ENCODE data around the gene MAP3K6. TPM values are rescaled to one million over a fixed set of nuclear protein-coding genes. Genes with fewer than 3 reads are reported as not detected.
A peak's percentile ranks its signal among the peaks of the same experiment; 100 is the strongest.

Gene MAP3K6
- total and polyA plus RNA-seq, 5 experiments from 2014 or later: 1.7 to 11.6 (median 6.0) TPM

DNA sequence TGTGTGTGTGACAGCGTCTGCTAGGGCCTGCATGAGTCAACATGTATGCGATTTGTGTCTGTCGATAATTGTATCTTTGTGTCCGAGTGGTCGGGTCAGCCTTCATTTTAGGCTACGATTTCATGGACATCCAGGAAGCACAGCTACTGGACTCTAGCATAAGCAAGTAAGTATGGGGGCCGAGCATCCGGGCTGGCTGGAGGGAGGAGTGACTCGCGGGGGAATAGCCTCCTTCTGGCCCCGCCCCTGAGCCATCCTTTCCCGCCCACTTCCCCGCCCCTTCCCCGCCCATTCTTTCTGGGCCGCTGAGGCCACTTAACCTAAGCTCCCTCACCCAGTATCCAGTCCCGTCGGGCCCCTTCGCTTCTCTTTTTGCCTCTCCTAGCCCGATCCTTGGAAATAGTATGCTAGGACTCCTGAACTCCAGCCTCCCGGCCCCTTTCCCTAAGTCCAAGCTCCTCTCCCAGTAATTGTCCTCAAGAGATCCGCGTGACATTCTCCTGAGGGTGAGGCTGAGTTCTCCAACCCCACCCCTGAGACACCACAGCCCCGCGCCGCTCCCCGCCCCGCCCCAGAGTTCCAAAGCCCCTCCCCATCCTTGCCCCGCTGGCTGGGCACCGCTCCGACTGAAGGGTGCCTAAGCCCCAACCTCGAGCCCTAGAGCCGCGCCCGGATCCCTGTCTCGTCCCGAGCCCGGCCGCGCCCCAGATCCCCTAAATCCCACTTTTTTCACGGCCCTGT lies 1.2 kb downstream of the MAP3K6 start:
- H3K4me1 Mint-ChIP-seq: peaks cover 14 to 55% (median 43%) of the 10 kb centered on the region in 4 donors
- DNase-seq (peak; percentile 29 to 84 (median 72)), ATAC-seq (peak; percentile 66 to 67)
- peak overlapping the region in 9 of 10 donors; percentile 44 to 92 (median 73) for H3K27ac Mint-ChIP-seq
- H3K36me3 Mint-ChIP-seq: no peaks in the 10 kb centered on the region
- H3K27me3 Mint-ChIP-seq: no peaks in the 10 kb centered on the region
- H3K9me3 Mint-ChIP-seq: no peaks in the 10 kb centered on the region
- POLR2A ChIA-PET: interaction anchor here (0.5 to 3.2 kb wide), 7 partner anchors 8 to 44 kb away, joined by 3 to 31 read pairs (median 8); partner anchors contain the start of gene SYTL1
- peak overlapping the region; percentile 81 to 92 (median 86) for H3K4me3 Mint-ChIP-seq

DNA sequence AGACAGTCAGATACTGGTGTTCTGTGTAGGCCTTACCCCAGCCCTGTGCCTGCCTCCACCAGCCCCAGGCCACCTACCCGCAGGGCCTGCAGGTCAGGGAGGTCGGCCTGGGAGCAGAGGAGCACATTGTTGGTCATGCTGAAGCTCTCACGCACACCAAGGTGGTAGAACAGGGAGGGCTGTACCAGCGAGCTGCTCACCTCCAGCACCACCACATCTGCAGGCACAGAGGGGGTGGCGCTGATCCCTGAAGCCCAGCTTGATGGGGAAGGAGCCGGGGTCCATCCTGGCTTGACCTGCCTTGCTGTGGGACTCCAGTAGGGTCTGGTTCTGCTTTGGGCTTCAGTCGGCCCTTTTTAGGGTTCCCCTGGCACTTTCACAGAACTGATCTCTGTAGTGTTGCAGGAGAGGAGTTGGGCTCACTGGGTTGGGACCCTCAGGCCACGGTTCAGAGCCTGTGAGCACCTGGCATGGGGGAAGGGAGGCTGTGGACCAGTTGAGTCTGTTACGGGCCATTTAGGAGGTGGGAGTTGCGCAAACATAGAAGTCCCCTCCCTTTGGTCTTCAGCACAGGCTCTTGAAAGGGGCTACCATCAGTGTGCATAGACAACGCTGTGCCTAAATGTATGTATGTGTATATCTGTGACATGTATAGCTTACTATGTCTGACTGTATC lies 1.9 kb downstream of the MAP3K6 start:
- no peak for ATAC-seq
- Mint-ChIP-seq H3K27me3 (no peaks in the 10 kb centered on the region), H3K36me3 (no peaks in the 10 kb centered on the region), H3K27ac (peak overlapping the region in 6 of 10 donors; percentile 29 to 92 (median 60)), H3K9me3 (no peaks in the 10 kb centered on the region), H3K4me3 (peak overlapping the region; percentile 81 to 92 (median 86)), H3K4me1 (peaks cover 18 to 58% (median 47%) of the 10 kb centered on the region in 4 donors)
- no peak for DNase-seq
- POLR2A ChIA-PET: interaction anchor here (0.5 to 3.2 kb wide), 7 partner anchors 8 to 43 kb away, joined by 3 to 31 read pairs (median 8); partner anchors contain the start of gene SYTL1

DNA sequence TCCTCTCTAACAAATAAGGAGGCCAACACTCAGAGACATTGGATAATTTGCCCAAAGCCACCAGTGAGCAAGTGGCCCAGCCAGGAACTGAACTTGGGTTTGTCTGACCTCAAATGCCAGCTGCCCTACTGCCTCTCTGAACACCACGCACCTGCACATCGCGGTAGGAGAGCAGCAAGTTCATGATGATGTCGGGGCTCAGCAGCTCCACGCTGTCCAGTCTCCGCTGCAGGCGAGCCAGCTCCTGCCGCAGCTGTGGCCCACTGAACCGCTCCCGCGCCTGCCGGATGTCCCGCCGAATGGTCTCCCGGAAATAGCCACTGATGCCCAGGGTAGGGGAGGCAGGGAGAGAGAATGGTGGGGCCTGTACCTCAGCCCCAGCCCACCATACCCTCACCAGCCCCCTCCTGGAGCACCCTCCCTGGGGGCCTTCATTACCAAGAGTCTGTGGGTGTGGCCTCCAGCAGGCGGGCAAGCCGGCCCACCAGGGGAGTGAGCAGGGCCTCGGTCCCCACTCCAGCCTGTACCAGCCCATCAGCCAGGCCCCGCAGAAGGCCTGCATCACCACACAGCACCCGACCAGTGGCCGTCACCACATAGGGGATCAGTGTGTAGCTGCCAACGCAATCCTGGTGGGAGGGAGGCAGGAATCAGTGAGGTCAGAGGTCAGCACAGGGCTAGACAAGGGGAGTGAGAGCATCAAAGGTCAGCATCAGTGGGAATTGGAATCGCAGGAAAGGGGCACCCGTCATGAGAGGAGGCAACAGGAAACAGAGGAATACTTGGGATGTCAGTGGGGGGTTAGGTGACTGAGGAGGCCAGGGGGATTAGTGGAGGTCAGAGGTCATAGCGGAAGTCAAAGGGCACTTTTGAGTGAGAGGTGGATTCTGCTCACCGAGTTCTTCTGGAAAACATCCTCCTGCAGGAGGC lies 2.7 kb downstream of the MAP3K6 start:
- POLR2A ChIA-PET: interaction anchor here (0.5 to 3.2 kb wide), 2 partner anchors 7 to 26 kb away, joined by 3 to 31 read pairs; no protein-coding TSS in a partner anchor
- Mint-ChIP-seq H3K4me1 (peaks cover 25 to 58% (median 48%) of the 10 kb centered on the region in 4 donors), H3K9me3 (no peaks in the 10 kb centered on the region), H3K27ac (peak overlapping the region in 2 of 10 donors; percentile 28 to 71), H3K27me3 (no peaks in the 10 kb centered on the region), H3K4me3 (peak overlapping the region in 7 of 10 donors; percentile 38 to 78 (median 50)), H3K36me3 (no peaks in the 10 kb centered on the region)
- ATAC-seq (no peak), DNase-seq (no peak)

DNA sequence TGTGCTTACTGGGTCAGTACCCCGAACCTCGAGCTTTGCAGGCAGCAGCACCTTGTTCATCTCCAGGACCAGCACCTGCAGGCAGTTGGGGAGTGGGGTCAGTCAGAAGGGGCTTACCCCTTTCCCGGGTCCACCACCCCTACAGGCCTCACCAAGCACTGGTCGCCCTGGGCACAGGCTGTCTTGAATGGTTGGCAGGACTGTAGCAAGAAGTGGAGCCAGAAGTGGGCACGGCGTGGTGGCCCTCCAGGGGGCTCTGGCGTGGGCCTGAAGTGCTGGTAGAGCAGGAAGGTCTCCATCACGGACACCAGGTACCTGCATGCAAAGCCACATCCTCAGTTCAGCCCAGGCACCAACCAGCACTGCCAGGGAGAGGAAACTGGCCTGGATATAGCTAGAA lies 5.2 kb downstream of the MAP3K6 start:
- peaks cover 25 to 62% (median 58%) of the 10 kb centered on the region in 4 donors for H3K4me1 Mint-ChIP-seq
- no peaks in the 10 kb centered on the region for H3K9me3 Mint-ChIP-seq
- no peaks in the 10 kb centered on the region for H3K27me3 Mint-ChIP-seq
- POLR2A ChIA-PET: interaction anchor here (0.6 to 1.9 kb wide), 3 partner anchors 9 to 21 kb away, joined by 3 to 6 read pairs (median 3); partner anchors contain the start of gene CD164L2
- H3K36me3 Mint-ChIP-seq: no peaks in the 10 kb centered on the region
- H3K4me3 Mint-ChIP-seq: peak overlapping the region in 5 of 10 donors; percentile 18 to 79 (median 45)
- DNase-seq: no peak
- H3K27ac Mint-ChIP-seq: peak overlapping the region in 1 of 10 donors; percentile 41
- no peak for ATAC-seq

DNA sequence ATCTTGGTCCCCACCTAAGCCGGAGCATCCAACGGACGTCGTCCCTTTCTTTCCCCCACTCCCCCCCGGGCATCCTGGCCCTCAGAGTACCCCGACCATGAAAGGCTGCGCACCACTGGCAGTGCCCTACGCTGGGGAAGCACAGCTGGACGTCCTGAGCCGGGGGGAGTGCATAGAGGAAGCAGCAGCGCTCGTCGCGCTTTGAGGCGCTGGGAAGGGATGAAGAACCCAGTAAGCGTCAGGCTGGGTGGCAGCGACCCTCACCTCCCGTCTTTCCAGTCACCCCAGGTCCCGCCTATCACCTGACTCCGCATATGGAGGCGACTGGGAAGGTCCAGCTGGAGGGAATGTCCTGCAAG lies 5.7 kb downstream of the MAP3K6 start:
- no peaks in the 10 kb centered on the region for H3K36me3 Mint-ChIP-seq
- no peak for ATAC-seq
- no peak for DNase-seq
- H3K4me1 Mint-ChIP-seq: peaks cover 25 to 66% (median 61%) of the 10 kb centered on the region in 4 donors
- peak overlapping the region in 2 of 10 donors; percentile 19 to 25 for H3K27ac Mint-ChIP-seq
- H3K4me3 Mint-ChIP-seq: peak overlapping the region in 9 of 10 donors; percentile 40 to 88 (median 72)
- POLR2A ChIA-PET: interaction anchor here (1.3 to 1.9 kb wide), 2 partner anchors 12 to 22 kb away, joined by 3 to 6 read pairs; partner anchors contain the start of gene CD164L2
- H3K9me3 Mint-ChIP-seq: no peaks in the 10 kb centered on the region
- no peaks in the 10 kb centered on the region for H3K27me3 Mint-ChIP-seq

DNA sequence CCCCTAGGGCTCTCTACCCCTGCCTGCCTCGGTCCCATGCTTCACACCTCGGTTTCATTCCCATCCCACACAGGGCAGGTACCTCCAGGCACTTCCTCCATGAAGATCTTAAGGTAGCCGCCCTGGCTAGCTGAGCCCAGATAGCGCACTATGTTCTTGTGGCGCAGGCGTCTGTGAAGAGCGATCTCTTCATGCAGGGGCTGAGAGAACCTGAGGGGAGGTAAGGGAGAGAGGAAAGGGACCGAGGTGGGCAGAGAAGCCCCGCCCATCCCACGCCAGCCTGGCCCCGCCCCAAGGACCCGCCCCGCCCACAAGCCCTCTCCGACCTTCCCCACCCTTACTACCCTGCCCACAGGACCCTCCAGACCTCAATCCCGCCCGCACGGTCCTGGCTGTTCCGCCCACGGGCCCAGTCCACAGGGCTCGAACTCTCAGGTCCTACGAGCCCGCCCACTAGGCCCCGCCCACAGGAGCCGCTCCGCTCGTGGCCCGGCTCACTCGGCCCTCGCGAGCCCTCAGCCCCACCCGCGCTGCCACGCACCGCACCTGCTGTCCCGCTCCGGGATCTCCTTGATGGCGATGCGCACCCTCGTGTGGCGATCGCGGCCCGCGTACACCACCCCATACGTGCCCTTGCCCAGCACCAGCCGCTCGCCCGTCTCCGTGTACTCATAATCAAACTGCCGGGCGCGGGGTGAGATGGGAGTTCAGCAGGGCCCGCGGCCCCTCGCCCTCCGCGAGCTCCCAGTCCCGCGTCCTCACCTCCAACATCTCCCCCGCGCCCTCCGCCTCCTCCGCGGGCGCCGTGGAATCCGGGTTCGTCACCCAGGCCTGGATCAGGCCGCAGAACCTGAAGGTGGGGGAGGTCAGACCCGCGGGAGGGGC lies 6.4 kb downstream of the MAP3K6 start:
- POLR2A ChIA-PET: interaction anchor here (1.9 to 9.7 kb wide), 2 partner anchors 11 to 18 kb away, joined by 6 to 142 read pairs; partner anchors contain the start of gene SYTL1
- Mint-ChIP-seq H3K27ac (peak overlapping the region in 9 of 10 donors; percentile 46 to 92 (median 71)), H3K4me1 (peaks cover 22 to 68% (median 61%) of the 10 kb centered on the region in 4 donors), H3K27me3 (no peaks in the 10 kb centered on the region), H3K4me3 (peak overlapping the region; percentile 64 to 88 (median 79)), H3K36me3 (no peaks in the 10 kb centered on the region), H3K9me3 (no peaks in the 10 kb centered on the region)
- peak; percentile 8 to 51 for ATAC-seq
- peak in 5 of 10 donors; percentile 28 to 61 (median 30) for DNase-seq

DNA sequence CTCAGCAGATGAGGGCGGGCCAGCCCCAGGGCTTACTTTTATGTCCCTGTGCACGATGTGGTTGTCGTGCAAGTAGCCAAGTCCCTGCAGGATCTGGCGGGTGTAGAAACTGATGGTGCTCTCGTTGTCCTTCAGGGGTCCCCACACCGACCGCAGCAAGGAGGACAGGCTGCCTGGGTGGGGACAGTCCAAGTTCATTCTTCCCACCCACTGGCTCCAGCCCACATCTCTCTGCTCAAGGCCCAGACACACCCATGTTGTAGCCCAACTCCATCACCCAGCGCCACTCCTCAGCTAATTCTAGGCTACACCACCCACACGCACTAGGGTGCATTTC lies 7.0 kb downstream of the MAP3K6 start:
- DNase-seq (no peak), ATAC-seq (peak in 1 of 2 donors; percentile 16)
- Mint-ChIP-seq H3K4me1 (peaks cover 21 to 66% (median 58%) of the 10 kb centered on the region in 4 donors), H3K9me3 (no peaks in the 10 kb centered on the region), H3K36me3 (no peaks in the 10 kb centered on the region), H3K4me3 (peak overlapping the region; percentile 64 to 88 (median 79)), H3K27ac (peak overlapping the region in 9 of 10 donors; percentile 29 to 92 (median 71)), H3K27me3 (no peaks in the 10 kb centered on the region)
- POLR2A ChIA-PET: interaction anchor here (1.9 to 9.7 kb wide), 2 partner anchors 11 to 17 kb away, joined by 6 to 142 read pairs; partner anchors contain the start of gene SYTL1

DNA sequence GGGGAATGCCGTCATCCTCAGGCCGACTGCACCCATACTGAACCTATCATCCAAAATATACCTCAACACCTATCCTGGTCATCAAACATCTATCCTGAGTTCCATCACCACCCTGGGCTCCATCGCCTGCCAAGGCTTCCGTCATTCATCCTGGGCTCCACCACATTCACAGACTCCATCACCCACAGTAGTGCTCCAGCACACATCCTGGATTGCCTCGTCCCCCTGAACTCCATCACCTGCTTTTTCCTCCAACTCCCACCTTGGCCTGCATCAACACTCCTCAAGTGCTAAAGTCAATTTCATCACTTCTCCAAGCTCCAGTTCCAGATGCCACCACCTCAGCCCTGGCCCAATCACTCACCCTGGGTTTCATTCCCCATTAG lies 7.8 kb downstream of the MAP3K6 start:
- Mint-ChIP-seq H3K27me3 (no peaks in the 10 kb centered on the region), H3K4me3 (peak overlapping the region in 8 of 10 donors; percentile 23 to 79 (median 56)), H3K4me1 (peaks cover 16 to 59% (median 50%) of the 10 kb centered on the region in 4 donors), H3K9me3 (no peaks in the 10 kb centered on the region), H3K36me3 (no peaks in the 10 kb centered on the region), H3K27ac (peak overlapping the region in 4 of 10 donors; percentile 49 to 80 (median 64))
- POLR2A ChIA-PET: interaction anchor here (2.2 to 9.7 kb wide), 4 partner anchors 7 to 16 kb away, joined by 9 to 142 read pairs (median 22); partner anchors contain the start of genes MAP3K6 and SYTL1
- DNase-seq (no peak), ATAC-seq (no peak)

DNA sequence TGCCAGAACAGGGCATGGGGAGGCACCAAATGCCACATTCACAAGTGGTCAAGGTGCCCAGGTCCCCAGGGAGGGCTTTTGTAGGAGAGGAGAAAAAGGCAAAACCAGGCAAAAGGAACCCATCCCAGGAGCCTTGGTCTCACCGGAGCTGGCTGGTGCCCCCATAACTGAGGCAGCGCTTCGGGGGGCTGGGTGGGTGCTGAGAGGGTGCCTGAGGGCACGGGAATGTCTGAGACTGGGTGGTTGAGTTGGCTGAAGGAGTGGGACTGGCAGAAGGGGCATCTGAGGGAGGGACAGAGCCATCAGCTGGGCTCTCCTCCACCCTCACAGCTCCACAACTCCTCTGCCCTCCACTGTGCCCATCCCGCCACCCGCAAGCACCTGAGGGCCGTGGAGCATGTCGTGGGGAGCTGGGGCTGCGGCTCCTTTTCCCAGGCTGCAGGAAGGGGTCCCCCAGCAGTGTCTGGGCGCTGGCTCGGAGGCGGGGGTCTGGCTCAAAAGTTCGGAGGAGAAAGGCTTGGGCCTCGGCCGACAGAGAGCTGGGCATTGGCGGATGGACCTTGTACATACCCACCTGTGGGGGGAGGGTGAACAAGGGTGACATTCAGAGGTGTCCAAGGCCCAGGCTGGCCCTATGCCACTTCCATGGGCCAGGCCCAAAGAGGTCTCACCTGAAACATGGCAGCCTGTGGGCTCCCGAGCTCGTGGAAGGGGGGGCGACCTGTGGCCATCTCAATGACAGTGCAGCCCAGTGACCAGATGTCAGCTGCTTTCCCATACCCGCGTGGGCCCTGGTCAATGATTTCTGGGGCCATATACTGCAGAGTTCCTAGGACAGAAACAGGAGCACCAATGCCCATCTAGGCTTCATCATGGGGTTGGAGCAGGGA lies 8.5 kb downstream of the MAP3K6 start:
- POLR2A ChIA-PET: interaction anchor here (0.6 to 9.7 kb wide), 8 partner anchors 7 to 224 kb away, joined by 3 to 142 read pairs (median 11); partner anchors contain the start of genes MAP3K6, SYTL1 and TMEM222
- H3K36me3 Mint-ChIP-seq: no peaks in the 10 kb centered on the region
- ATAC-seq (no peak), DNase-seq (no peak)
- peak overlapping the region in 4 of 10 donors; percentile 79 to 95 (median 84) for H3K27ac Mint-ChIP-seq
- H3K4me3 Mint-ChIP-seq: peak overlapping the region in 8 of 10 donors; percentile 74 to 86 (median 80)
- H3K27me3 Mint-ChIP-seq: no peaks in the 10 kb centered on the region
- H3K4me1 Mint-ChIP-seq: peaks cover 16 to 54% (median 50%) of the 10 kb centered on the region in 4 donors
- no peaks in the 10 kb centered on the region for H3K9me3 Mint-ChIP-seq

All from naive thymus-derived CD8-positive, alpha-beta T cell (primary cell).